Measurements from ENCODE around the gene HYAL2.
A peak's percentile ranks its signal among the peaks of the same experiment; 100 is the strongest.

HYAL2 gene

GRCh38 chr3:50322386-50323091 lies at the start of gene HYAL2:
HYAL2 (minus strand) TSS chr3:50322745; CDS start chr3:50320489, 2,256 bp downstream.
- DNase-seq: no peak

- DNase-seq: no peak
Measured at GRCh38 chr3:50371133-50371685, 48.7 kb upstream of the HYAL2 start.

GRCh38 chr3:50370594-50370993 lies 48.0 kb upstream of the HYAL2 start:
- no peak for DNase-seq

- no peak for DNase-seq
Measured at GRCh38 chr3:50369012-50369670, 46.6 kb upstream of the HYAL2 start.

GRCh38 chr3:50365842-50366220 lies 43.3 kb upstream of the HYAL2 start:
- no peak for DNase-seq

GRCh38 chr3:50365080-50365841 lies 42.7 kb upstream of the HYAL2 start:
- peak; percentile 94 to 95 for DNase-seq

DNA sequence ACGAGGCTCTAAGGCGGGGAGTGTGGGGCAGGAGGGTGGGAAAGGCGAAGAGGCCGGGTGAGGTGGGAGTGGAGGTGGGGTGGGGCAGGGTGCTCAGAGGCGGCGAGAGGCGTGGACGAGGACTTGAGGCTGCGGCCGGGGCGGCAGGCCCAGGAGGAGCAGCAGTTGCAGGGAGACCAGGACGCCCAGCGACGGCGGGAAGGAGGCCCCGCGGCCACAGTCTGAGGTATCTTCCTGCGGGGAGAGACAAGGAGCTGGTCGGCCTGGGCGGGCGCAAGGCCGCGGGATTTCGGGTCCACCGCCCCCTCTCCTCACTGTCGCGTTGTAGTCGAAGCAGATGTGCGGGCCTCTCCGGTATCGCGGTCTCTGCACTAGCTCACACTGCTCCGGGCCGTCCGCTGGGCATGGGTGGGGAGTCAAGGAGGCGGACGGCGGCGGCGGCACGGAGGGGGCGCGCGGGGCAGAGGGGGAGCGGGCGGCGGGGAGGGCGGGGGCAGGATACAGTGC lies 42.1 kb upstream of the HYAL2 start:
- no peak for DNase-seq

DNA sequence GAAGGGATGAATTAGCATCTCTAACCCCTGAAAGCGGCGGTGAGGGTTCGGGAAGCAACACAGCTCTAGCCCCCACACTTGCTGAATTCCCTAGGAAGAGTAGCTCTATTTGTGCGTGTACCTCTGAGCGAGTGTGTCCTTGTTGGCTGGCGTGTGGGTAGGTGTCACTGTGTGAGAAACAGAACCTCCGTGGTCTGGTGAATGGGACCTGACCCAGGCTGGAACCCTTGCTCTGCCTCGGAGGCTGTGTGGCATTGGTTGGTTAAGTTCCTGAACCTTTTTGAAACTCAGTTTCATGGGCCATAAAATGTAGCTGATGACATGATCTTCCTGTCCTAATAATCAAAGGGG lies 37.2 kb upstream of the HYAL2 start:
- no peak for DNase-seq

GRCh38 chr3:50358911-50359759 lies 36.6 kb upstream of the HYAL2 start, which contains the start of gene TMEM115:
TMEM115 (minus strand) TSS chr3:50359521; CDS start chr3:50359063, 458 bp downstream.
- DNase-seq: peak; percentile 87 to 97

GRCh38 chr3:50358355-50358910 lies 35.9 kb upstream of the HYAL2 start:
- no peak for DNase-seq

DNA sequence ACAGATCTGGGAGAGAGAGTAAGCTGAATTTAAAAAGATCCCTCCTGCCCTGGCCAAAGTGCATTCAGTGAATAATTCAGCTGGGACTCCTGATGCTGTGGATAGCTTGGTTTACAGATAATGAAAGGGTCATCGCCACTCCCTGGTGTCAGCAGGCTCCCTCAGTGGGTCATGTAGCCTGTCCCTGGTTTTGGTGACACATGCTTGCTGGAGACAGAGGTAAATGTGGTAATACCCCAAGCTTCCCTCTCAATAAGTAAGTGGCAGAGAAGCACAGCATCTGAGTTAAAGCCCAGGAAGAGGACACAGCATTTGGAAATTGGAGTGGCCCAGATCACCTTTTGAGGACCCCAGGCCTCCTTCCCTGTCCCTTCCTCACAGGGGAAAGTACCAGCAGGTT lies 34.9 kb upstream of the HYAL2 start:
- no peak for DNase-seq

- DNase-seq: no peak
Measured at GRCh38 chr3:50356553-50356952, 34.0 kb upstream of the HYAL2 start.

GRCh38 chr3:50355829-50356552 lies 33.4 kb upstream of the HYAL2 start:
- DNase-seq: no peak

- DNase-seq: no peak
Measured at GRCh38 chr3:50354850-50355249, 32.3 kb upstream of the HYAL2 start.

DNA sequence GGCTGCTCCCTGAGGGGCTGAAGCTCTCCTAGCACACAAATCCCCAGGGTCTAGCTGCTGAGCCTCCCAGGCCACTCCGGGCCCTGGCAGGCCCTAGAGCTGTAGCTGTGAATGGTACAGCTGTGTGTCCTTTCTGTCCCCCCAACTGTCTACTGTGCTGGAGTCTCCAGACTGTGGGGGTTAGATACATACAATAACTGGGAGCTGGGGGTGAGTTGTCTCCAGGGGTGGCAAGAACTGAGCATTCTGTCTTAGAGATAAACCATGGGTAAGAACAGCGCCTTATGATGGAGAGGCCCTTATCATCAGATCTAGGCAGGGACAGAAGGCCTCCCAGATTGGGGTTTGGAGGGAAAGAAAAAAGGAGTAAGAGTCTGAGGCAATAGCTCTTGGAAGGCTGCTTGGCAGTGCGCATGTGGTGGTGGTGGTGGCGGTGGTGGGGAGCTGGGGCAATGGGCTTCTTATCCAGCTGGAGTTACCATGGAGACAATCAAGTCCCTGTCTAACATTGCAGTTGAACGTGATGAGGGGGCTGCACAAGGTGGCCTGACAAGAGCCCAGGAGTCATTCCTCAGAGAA lies 31.7 kb upstream of the HYAL2 start:
- no peak for DNase-seq

DNA sequence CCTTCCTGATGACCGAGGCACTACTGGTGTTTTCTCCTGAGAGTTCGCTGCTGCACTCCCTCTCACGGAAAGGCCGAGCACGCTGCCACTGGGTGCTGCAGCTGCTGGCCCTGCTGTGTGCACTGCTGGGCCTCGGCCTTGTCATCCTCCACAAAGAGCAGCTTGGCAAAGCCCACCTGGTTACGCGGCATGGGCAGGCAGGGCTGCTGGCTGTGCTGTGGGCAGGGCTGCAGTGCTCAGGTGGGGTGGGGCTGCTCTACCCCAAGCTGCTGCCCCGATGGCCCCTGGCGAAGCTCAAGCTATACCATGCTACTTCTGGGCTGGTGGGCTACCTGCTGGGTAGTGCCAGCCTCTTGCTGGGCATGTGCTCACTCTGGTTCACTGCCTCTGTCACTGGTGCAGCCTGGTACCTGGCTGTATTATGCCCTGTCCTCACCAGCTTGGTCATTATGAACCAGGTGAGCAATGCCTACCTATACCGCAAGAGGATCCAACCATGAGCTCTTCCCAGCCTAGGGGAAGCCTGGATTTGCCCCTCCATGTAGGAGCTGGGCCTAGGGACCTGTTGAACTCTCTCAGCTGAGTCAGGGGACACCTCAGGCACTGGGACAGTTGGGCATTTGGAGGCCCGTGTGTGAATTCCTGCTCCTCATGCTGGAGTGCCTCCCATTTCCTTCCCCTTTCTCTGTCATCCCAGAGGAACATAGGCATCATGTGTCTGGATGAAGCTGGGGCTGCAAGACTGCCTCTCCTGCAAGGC lies 30.9 kb upstream of the HYAL2 start:
- no peak for DNase-seq

DNA sequence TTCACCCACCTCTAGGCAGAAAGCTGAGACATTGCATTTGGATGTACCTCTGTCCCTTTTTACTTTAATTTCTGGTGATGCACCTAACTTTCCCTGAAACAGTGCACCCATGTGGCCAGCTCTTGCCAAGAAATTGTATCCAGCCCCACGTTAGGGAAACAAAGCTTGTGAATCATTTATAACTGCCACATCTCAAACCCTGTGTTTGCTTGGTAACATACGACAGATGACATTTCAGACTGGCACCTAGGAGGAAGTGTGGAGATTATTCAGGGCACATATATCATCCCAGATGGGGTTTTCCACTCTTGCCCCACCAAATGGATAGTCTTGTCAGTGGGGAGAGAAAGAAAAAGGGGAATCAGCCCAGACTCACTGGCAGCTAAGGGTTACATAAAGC lies 30.2 kb upstream of the HYAL2 start:
- no peak for DNase-seq

- DNase-seq: no peak
Measured at GRCh38 chr3:50351323-50351697, 28.8 kb upstream of the HYAL2 start.

- DNase-seq: peak; percentile 98 to 99
Measured at GRCh38 chr3:50350527-50351322, 28.2 kb upstream of the HYAL2 start, which contains the start of the genes CYB561D2 and NPRL2. CYB561D2 (plus strand) TSS chr3:50350862; CDS start chr3:50351434, 572 bp downstream. NPRL2 (minus strand) TSS chr3:50350775; CDS start chr3:50350652, 123 bp downstream.

All from stimulated activated CD4-positive, alpha-beta T cell treated with anti-CD3 and anti-CD28 coated beads, Interleukin-4, amount 100 ng/mL, for 4 hours (primary cell).